Measurements from ENCODE around the gene SEMA3G.

Gene SEMA3G

DNA sequence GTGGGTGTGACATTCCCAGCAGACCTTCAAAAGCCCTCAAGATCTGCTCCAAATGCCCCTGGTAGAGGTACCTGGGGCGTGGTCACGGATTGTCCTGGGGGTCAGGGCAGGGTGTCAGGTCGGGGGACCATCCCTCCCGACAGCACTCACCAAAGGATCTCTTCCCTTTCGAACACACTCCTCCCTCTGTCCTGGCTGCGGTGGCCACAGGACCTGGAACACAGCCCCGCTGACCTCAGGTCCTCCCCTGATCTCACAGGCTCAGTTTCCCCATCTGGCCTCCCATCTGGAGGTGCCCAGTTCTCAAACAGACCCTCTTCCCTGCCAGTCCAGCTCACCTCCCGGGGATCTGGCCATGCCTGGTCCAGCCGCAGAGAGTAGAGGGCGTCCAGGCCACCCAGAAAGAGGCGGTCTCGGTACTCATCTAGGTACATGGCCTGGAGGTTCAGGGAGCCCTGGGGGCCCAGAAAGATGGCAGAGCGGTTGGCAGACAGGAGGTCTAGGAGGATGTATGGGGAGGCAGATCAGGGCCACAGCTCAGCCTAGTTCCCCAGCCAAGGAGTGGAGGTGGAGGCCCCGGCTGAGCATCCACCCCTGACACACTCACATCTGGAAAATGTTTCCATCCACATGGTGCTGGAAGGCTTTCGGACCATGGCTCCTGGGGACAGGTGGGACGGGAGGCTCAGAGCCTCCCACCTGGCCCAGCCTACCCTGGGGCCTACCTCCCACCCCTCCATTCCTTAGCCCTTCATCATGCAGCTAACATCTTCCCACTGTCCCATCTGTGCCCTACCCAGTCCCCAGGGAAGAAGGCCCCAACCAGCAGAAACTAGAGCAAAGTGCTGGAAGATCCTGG, 2.3 kb downstream of the SEMA3G start:
- no peak overlapping the region for H3K4me3 ChIP-seq (ENCODE audit: low read length)
- no peaks in the 10 kb centered on the region for H3K27me3 ChIP-seq (ENCODE audit: control insufficient read depth, insufficient read depth, low read length)
- no peaks in the 10 kb centered on the region for H3K36me3 ChIP-seq (ENCODE audit: control insufficient read depth, insufficient read depth, low read length)
- WGBS (ENCODE audit: insufficient coverage, insufficient read length), result no CpG with 5 or more reads among the region's 16 CpGs
- no peak for DNase-seq (ENCODE audit: low read depth, low spot score)
- H3K27ac ChIP-seq (ENCODE audit: low read length), result no peak overlapping the region
- H3K4me1 ChIP-seq (ENCODE audit: control insufficient read depth, insufficient read depth, low read length), result peaks cover 4% of the 10 kb centered on the region
- H3K9me3 ChIP-seq (ENCODE audit: control insufficient read depth, insufficient read depth, low read length), result no peaks in the 10 kb centered on the region

- Histone ChIP-seq H3K9me3 (ENCODE audit: control insufficient read depth, insufficient read depth, low read length) (no peaks in the 10 kb centered on the region), H3K36me3 (ENCODE audit: control insufficient read depth, insufficient read depth, low read length) (no peaks in the 10 kb centered on the region), H3K4me1 (ENCODE audit: control insufficient read depth, insufficient read depth, low read length) (peaks cover 4% of the 10 kb centered on the region), H3K4me3 (ENCODE audit: low read length) (no peak overlapping the region), H3K27me3 (ENCODE audit: control insufficient read depth, insufficient read depth, low read length) (no peaks in the 10 kb centered on the region), H3K27ac (ENCODE audit: low read length) (no peak overlapping the region)
- no peak for DNase-seq (ENCODE audit: low read depth, low spot score)
- WGBS (ENCODE audit: insufficient coverage, insufficient read length), result no CpG with 5 or more reads among the region's 18 CpGs
Measured at GRCh38 chr3:52441772-52442332, 3.1 kb downstream of the SEMA3G start.

- no peak for DNase-seq (ENCODE audit: low read depth, low spot score)
- Histone ChIP-seq H3K9me3 (ENCODE audit: control insufficient read depth, insufficient read depth, low read length) (no peaks in the 10 kb centered on the region), H3K36me3 (ENCODE audit: control insufficient read depth, insufficient read depth, low read length) (no peaks in the 10 kb centered on the region), H3K4me1 (ENCODE audit: control insufficient read depth, insufficient read depth, low read length) (peaks cover 4% of the 10 kb centered on the region), H3K27ac (ENCODE audit: low read length) (no peak overlapping the region), H3K27me3 (ENCODE audit: control insufficient read depth, insufficient read depth, low read length) (no peaks in the 10 kb centered on the region), H3K4me3 (ENCODE audit: low read length) (no peak overlapping the region)
- WGBS (ENCODE audit: insufficient coverage, insufficient read length), result no CpG with 5 or more reads among the region's 23 CpGs
Measured at GRCh38 chr3:52441091-52441771, 3.7 kb downstream of the SEMA3G start.

DNA sequence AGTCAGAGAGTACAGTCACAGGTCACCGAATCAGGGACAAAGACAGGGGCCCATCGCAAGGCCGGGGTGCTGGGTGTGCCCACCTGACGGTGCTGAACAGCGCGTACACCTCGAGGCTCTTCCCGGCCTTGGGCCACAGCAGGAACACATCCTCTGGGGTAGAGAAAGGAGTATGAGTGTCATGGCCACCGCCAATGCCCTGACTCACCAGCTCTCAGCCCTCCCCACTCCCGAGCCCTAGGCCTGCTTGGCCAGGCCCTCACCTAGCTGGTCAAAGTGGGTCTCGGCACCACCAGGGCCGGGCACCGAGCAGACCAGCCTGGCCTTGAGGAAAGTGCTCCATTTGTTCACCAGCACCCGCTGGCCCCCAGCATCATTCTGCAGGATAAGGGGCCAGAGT, 4.2 kb downstream of the SEMA3G start:
- no CpG with 5 or more reads among the region's 14 CpGs for WGBS (ENCODE audit: insufficient coverage, insufficient read length)
- no peaks in the 10 kb centered on the region for H3K36me3 ChIP-seq (ENCODE audit: control insufficient read depth, insufficient read depth, low read length)
- no peak overlapping the region for H3K27ac ChIP-seq (ENCODE audit: low read length)
- peaks cover 4% of the 10 kb centered on the region for H3K4me1 ChIP-seq (ENCODE audit: control insufficient read depth, insufficient read depth, low read length)
- no peaks in the 10 kb centered on the region for H3K27me3 ChIP-seq (ENCODE audit: control insufficient read depth, insufficient read depth, low read length)
- H3K4me3 ChIP-seq (ENCODE audit: low read length), result no peak overlapping the region
- H3K9me3 ChIP-seq (ENCODE audit: control insufficient read depth, insufficient read depth, low read length), result no peaks in the 10 kb centered on the region
- DNase-seq (ENCODE audit: low read depth, low spot score), result no peak

- H3K4me3 ChIP-seq (ENCODE audit: low read length), result no peak overlapping the region
- no peaks in the 10 kb centered on the region for H3K36me3 ChIP-seq (ENCODE audit: control insufficient read depth, insufficient read depth, low read length)
- H3K9me3 ChIP-seq (ENCODE audit: control insufficient read depth, insufficient read depth, low read length), result no peaks in the 10 kb centered on the region
- DNase-seq (ENCODE audit: low read depth, low spot score), result no peak
- H3K27ac ChIP-seq (ENCODE audit: low read length), result no peak overlapping the region
- WGBS (ENCODE audit: insufficient coverage, insufficient read length), result no CpG with 5 or more reads among the region's 12 CpGs
- no peaks in the 10 kb centered on the region for H3K27me3 ChIP-seq (ENCODE audit: control insufficient read depth, insufficient read depth, low read length)
- H3K4me1 ChIP-seq (ENCODE audit: control insufficient read depth, insufficient read depth, low read length), result peaks cover 4% of the 10 kb centered on the region
Measured at GRCh38 chr3:52440249-52440551, 4.7 kb downstream of the SEMA3G start.

DNA sequence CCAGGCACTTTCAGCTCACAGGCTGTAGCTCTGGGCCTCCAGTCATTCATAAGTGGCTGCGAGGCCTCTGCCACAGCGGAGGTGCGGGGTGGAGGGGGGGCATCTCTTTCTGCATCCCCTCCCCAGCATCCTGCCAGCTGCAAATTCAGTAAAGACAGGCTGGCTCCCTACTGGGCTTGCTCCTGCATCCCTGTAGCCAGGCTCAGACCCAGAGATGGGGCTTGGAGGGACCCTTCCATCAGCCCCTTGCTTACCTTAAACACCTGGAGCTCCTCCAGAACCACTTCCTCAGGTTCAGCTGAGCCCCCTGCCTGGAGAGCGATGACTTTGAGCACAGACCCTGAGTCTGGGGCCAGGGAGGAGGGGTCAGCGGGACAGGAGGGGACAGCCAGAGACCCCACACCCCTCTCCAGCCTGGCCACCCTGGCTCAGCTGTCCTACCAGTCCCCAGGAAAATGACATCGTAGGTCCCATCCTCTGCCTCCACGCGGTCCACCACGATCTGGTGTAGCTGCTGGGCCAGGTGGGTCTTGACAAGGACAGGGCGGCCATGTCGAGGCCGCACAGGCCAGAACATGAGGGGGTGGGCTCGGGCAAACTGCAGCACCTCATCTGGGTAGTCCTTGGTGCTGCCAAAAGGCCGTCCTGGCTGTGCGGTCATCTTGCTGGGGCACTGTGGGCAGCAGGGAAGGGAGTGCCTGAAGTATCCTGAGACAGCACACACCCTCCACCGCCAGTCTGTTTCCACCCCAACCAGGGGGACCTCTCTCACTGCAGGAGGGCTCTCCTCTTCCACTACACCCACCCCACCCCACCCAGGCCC, 5.3 kb downstream of the SEMA3G start:
- Histone ChIP-seq H3K4me1 (ENCODE audit: control insufficient read depth, insufficient read depth, low read length) (peaks cover 2% of the 10 kb centered on the region), H3K27ac (ENCODE audit: low read length) (no peak overlapping the region), H3K36me3 (ENCODE audit: control insufficient read depth, insufficient read depth, low read length) (no peaks in the 10 kb centered on the region), H3K4me3 (ENCODE audit: low read length) (no peak overlapping the region), H3K9me3 (ENCODE audit: control insufficient read depth, insufficient read depth, low read length) (no peaks in the 10 kb centered on the region), H3K27me3 (ENCODE audit: control insufficient read depth, insufficient read depth, low read length) (no peaks in the 10 kb centered on the region)
- no peak for DNase-seq (ENCODE audit: low read depth, low spot score)
- WGBS (ENCODE audit: insufficient coverage, insufficient read length), result no CpG with 5 or more reads among the region's 16 CpGs

- Histone ChIP-seq H3K9me3 (ENCODE audit: control insufficient read depth, insufficient read depth, low read length) (no peaks in the 10 kb centered on the region), H3K27ac (ENCODE audit: low read length) (no peak overlapping the region), H3K27me3 (ENCODE audit: control insufficient read depth, insufficient read depth, low read length) (no peaks in the 10 kb centered on the region), H3K4me3 (ENCODE audit: low read length) (no peak overlapping the region), H3K36me3 (ENCODE audit: control insufficient read depth, insufficient read depth, low read length) (no peaks in the 10 kb centered on the region), H3K4me1 (ENCODE audit: control insufficient read depth, insufficient read depth, low read length) (no peaks in the 10 kb centered on the region)
- no CpG with 5 or more reads among the region's 9 CpGs for WGBS (ENCODE audit: insufficient coverage, insufficient read length)
- no peak for DNase-seq (ENCODE audit: low read depth, low spot score)
Measured at GRCh38 chr3:52438579-52439425, 6.1 kb downstream of the SEMA3G start.

DNA sequence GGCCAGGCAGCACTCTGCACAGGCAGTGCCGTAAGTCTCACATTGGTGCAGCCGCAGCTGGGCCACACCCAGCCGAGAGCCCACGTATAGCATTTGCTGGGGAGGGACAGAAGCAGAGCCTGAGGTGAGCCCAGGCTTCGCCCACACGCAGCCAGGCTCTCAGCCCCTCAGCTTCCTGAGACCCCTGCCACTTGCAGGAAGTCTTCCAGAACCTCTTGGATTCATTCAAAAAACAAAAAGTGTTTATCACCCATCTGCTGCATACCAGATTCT, 6.9 kb downstream of the SEMA3G start:
- H3K27me3 ChIP-seq (ENCODE audit: control insufficient read depth, insufficient read depth, low read length), result no peaks in the 10 kb centered on the region
- no peak overlapping the region for H3K27ac ChIP-seq (ENCODE audit: low read length)
- no peaks in the 10 kb centered on the region for H3K9me3 ChIP-seq (ENCODE audit: control insufficient read depth, insufficient read depth, low read length)
- no peaks in the 10 kb centered on the region for H3K36me3 ChIP-seq (ENCODE audit: control insufficient read depth, insufficient read depth, low read length)
- H3K4me3 ChIP-seq (ENCODE audit: low read length), result no peak overlapping the region
- H3K4me1 ChIP-seq (ENCODE audit: control insufficient read depth, insufficient read depth, low read length), result no peaks in the 10 kb centered on the region
- WGBS (ENCODE audit: insufficient coverage, insufficient read length), result no CpG with 5 or more reads among the region's 6 CpGs
- DNase-seq (ENCODE audit: low read depth, low spot score), result no peak

- Histone ChIP-seq H3K4me3 (ENCODE audit: low read length) (no peak overlapping the region), H3K27ac (ENCODE audit: low read length) (no peak overlapping the region), H3K36me3 (ENCODE audit: control insufficient read depth, insufficient read depth, low read length) (no peaks in the 10 kb centered on the region), H3K9me3 (ENCODE audit: control insufficient read depth, insufficient read depth, low read length) (no peaks in the 10 kb centered on the region), H3K4me1 (ENCODE audit: control insufficient read depth, insufficient read depth, low read length) (no peaks in the 10 kb centered on the region), H3K27me3 (ENCODE audit: control insufficient read depth, insufficient read depth, low read length) (no peaks in the 10 kb centered on the region)
- no CpG with 5 or more reads among the region's 15 CpGs for WGBS (ENCODE audit: insufficient coverage, insufficient read length)
- no peak for DNase-seq (ENCODE audit: low read depth, low spot score)
Measured at GRCh38 chr3:52437326-52438103, 7.4 kb downstream of the SEMA3G start.

Measured in iPS DF 6.9 (cell line).